ENCODE results near the gene LIPI.

GRCh38 chr21:14078746-14079375, 131.9 kb downstream of the LIPI start:
- no peak for TF ChIP-seq PREB (CRISPR knock-in tag; IDR thresholded peaks at IDR 0.05)
- TF ChIP-seq GABPA (IDR thresholded peaks at IDR 0.05; ENCODE audit: low read depth, low read length): no peak
- TF ChIP-seq GABPA (CRISPR knock-in tag; IDR thresholded peaks at IDR 0.05; ENCODE audit: low read depth): no peak
- no peak for TF ChIP-seq ONECUT2 (CRISPR knock-in tag; IDR thresholded peaks at IDR 0.05)
- TF ChIP-seq MAFG (CRISPR knock-in tag; IDR thresholded peaks at IDR 0.05): no peak
- TF ChIP-seq POLR2AphosphoS5 (IDR thresholded peaks at IDR 0.05; ENCODE audit: low read depth, low read length): no peak
- TF ChIP-seq ZFP41 (CRISPR knock-in tag; IDR thresholded peaks at IDR 0.05; ENCODE audit: borderline replicate concordance): no peak
- TF ChIP-seq ETS1 (CRISPR knock-in tag; IDR thresholded peaks at IDR 0.05): no peak
- TF ChIP-seq BRCA1 (CRISPR knock-in tag; IDR thresholded peaks at IDR 0.05): no peak
- no peak for TF ChIP-seq ZNF20 (CRISPR knock-in tag; IDR thresholded peaks at IDR 0.05)
- TF ChIP-seq CTCF (CRISPR knock-in tag; IDR thresholded peaks at IDR 0.05): no peak

Data from HepG2 (cell line).